H1 (cell line): Measurements from ENCODE around the gene MGST2. TPM values are rescaled to one million over a fixed set of nuclear protein-coding genes. Genes with fewer than 3 reads are reported as not detected.
A peak's percentile ranks its signal among the peaks of the same experiment; 100 is the strongest.

ENCODE experiments used
- CTCF ChIA-PET: fragments of 300-600 bp; sonication (Branson Sonifier 250); formaldehyde crosslinking; loops from one replicate; lab custom pipeline; 2021; ENCODE audit not compliant: partially characterized antibody; lab: Charles Lee
- POLR2A ChIA-PET: fragments of 300-600 bp; sonication (Branson Sonifier 250); formaldehyde crosslinking; loops from one replicate; lab custom pipeline; 2021; ENCODE audit warnings: inconsistent platforms; ENCODE audit not compliant: partially characterized antibody; lab: Charles Lee
- DNase-seq, 2 experiments: peaks; one replicate each; pipeline versions ENCODE4 v3.0.0 to v3.0.0-alpha.2; 2010 to 2022; ENCODE audit warnings: low spot score in 2 of 2, low read depth in 1 of 2, mixed read lengths in 1 of 2
- FAIRE-seq: peaks from 2 replicates; lab custom pipeline; 2011; peaks lifted over from hg19 to GRCh38; lab: Jason Lieb, UNC
- H2AFZ ChIP-seq: 2 replicates; pipeline ENCODE4 v1.8.1; 2012; ENCODE audit warnings: low read length, inconsistent platforms
- H2AK5ac ChIP-seq: 2 replicates; pipeline ENCODE4 v1.6.1; 2013; ENCODE audit warnings: low read depth, low read length
- H2BK120ac ChIP-seq: replicated peaks from 2 replicates; pipeline ENCODE3; 2013; ENCODE audit warnings: low read depth, low read length, inconsistent platforms
- H2BK12ac ChIP-seq: 2 replicates; pipeline ENCODE4 v1.6.1; 2013; ENCODE audit warnings: low read depth, low read length
- H2BK15ac ChIP-seq: 2 replicates; pipeline ENCODE4 v1.6.1; 2013; ENCODE audit warnings: low read length
- H2BK20ac ChIP-seq: 2 replicates; pipeline ENCODE4 v1.6.1; 2013; ENCODE audit warnings: low read length
- H2BK5ac ChIP-seq: 2 replicates; pipeline ENCODE4 v1.6.1; 2013; ENCODE audit warnings: low read depth, low read length
- H3K14ac ChIP-seq: 2 replicates; pipeline ENCODE4 v1.6.1; 2013; ENCODE audit warnings: inconsistent platforms; ENCODE audit not compliant: insufficient read length
- H3K18ac ChIP-seq: 2 replicates; pipeline ENCODE4 v1.6.1; 2013; ENCODE audit warnings: low read length; ENCODE audit errors: extremely low read depth
- H3K23ac ChIP-seq: 2 replicates; pipeline ENCODE4 v1.6.1; 2013; ENCODE audit warnings: inconsistent platforms; ENCODE audit not compliant: insufficient read length
- H3K23me2 ChIP-seq: 2 replicates; pipeline ENCODE4 v1.6.1; 2013; ENCODE audit warnings: low read depth, low read length
- H3K27ac ChIP-seq: 2 replicates; pipeline ENCODE4 v1.6.1; 2011; ENCODE audit warnings: low read depth, low read length, inconsistent platforms
- H3K27me3 ChIP-seq, 4 experiments: replicated peaks in 1 of 4; 1 replicate in 1 of 4; 2 replicates in 3 of 4; pipeline versions ENCODE4 v1.6.1 to v1.8.1; 2011 to 2013; ENCODE audit warnings: low read length in 3 of 4, mild to moderate bottlenecking in 3 of 4, inconsistent platforms in 2 of 4, mixed read lengths in 2 of 4, moderate library complexity in 1 of 4; ENCODE audit not compliant: control insufficient read depth in 3 of 4, insufficient read depth in 3 of 4; ENCODE audit errors: extremely low read depth in 1 of 4
- H3K36me3 ChIP-seq, 4 experiments: 2 replicates each; pipeline versions ENCODE4 v1.6.1 to v1.8.1; 2011 to 2013; ENCODE audit warnings: mild to moderate bottlenecking in 4 of 4, low read length in 3 of 4, moderate library complexity in 2 of 4, control low read depth in 1 of 4, inconsistent platforms in 1 of 4; ENCODE audit not compliant: insufficient read depth in 4 of 4, control insufficient read depth in 2 of 4
- H3K4ac ChIP-seq: replicated peaks from 2 replicates; pipeline ENCODE3; 2013; ENCODE audit warnings: low read length, low read depth, mixed read lengths, inconsistent platforms; ENCODE audit not compliant: insufficient read length
- H3K4me1 ChIP-seq, 4 experiments: replicated peaks in 1 of 4; 1 replicate in 1 of 4; 2 replicates in 3 of 4; pipeline versions ENCODE4 v1.6.1 to v1.8.1; 2011 to 2013; ENCODE audit warnings: low read length in 3 of 4, inconsistent platforms in 2 of 4, mixed read lengths in 1 of 4; ENCODE audit not compliant: insufficient read depth in 4 of 4, control insufficient read depth in 3 of 4
- H3K4me2 ChIP-seq, 2 experiments: 2 replicates each; pipeline versions ENCODE4 v1.6.1 to v1.8.1; 2011 to 2013; ENCODE audit warnings: low read depth in 2 of 2, low read length in 2 of 2, control low read depth in 1 of 2, inconsistent platforms in 1 of 2, mild to moderate bottlenecking in 1 of 2; ENCODE audit not compliant: insufficient read depth in 1 of 2
- H3K4me3 ChIP-seq, 4 experiments: fragments of 200-600, 300-600 bp in 1 of 4; sonication (generic), shearing (Covaris generic), sonication (Bioruptor Twin) in 1 of 4; 2 replicates each; pipeline versions ENCODE4 v1.5.1 to v1.8.1; 2011 to 2016; ENCODE audit warnings: low read length in 4 of 4, low read depth in 3 of 4, control low read depth in 2 of 4, inconsistent platforms in 2 of 4, mild to moderate bottlenecking in 2 of 4, mixed read lengths in 1 of 4, moderate library complexity in 1 of 4; ENCODE audit not compliant: insufficient read depth in 2 of 4; ENCODE audit errors: extremely low read depth in 1 of 4
- H3K56ac ChIP-seq: replicated peaks from 2 replicates; pipeline ENCODE3; 2013; ENCODE audit warnings: low read depth, mild to moderate bottlenecking, mixed read lengths, low read length, inconsistent platforms; ENCODE audit not compliant: insufficient read length
- H3K79me1 ChIP-seq: 2 replicates; pipeline ENCODE4 v1.6.1; 2013; ENCODE audit warnings: low read depth, low read length, control low read depth
- H3K79me2 ChIP-seq, 2 experiments: 2 replicates each; pipeline versions ENCODE4 v1.6.1 to v1.8.1; 2012 to 2013; ENCODE audit warnings: low read length in 2 of 2, mild to moderate bottlenecking in 2 of 2, inconsistent platforms in 1 of 2; ENCODE audit not compliant: insufficient read depth in 2 of 2, control insufficient read depth in 1 of 2
- H3K9ac ChIP-seq, 4 experiments: replicated peaks in 1 of 4; 1 replicate in 1 of 4; 2 replicates in 3 of 4; pipeline versions ENCODE4 v1.6.1 to v1.8.1; 2011 to 2013; ENCODE audit warnings: low read depth in 3 of 4, low read length in 3 of 4, control low read depth in 2 of 4, mild to moderate bottlenecking in 2 of 4, moderate library complexity in 2 of 4, inconsistent platforms in 1 of 4; ENCODE audit errors: extremely low read depth in 1 of 4
- H3K9me3 ChIP-seq, 2 experiments: 2 replicates each; pipeline versions ENCODE4 v1.6.1 to v1.8.1; 2012 to 2013; ENCODE audit warnings: mild to moderate bottlenecking in 2 of 2, moderate library complexity in 2 of 2, control low read depth in 1 of 2, inconsistent platforms in 1 of 2, low read depth in 1 of 2, low read length in 1 of 2, mixed read lengths in 1 of 2; ENCODE audit not compliant: insufficient read depth in 2 of 2
- H4K20me1 ChIP-seq, 2 experiments: replicated peaks in 1 of 2; 2 replicates each; pipeline versions ENCODE3 to v1.8.1; 2011 to 2013; ENCODE audit warnings: inconsistent platforms in 2 of 2, low read length in 2 of 2, mild to moderate bottlenecking in 1 of 2; ENCODE audit not compliant: insufficient read depth in 2 of 2, control insufficient read depth in 1 of 2
- H4K5ac ChIP-seq: 2 replicates; pipeline ENCODE4 v1.6.1; 2013; ENCODE audit warnings: low read length, low read depth, mixed read lengths, inconsistent platforms; ENCODE audit not compliant: insufficient read length
- H4K8ac ChIP-seq: 2 replicates; pipeline ENCODE4 v1.8.0; 2013; ENCODE audit warnings: mild to moderate bottlenecking, moderate library complexity, low read length, inconsistent platforms; ENCODE audit not compliant: insufficient read depth; ENCODE audit errors: extremely low read depth
- H4K91ac ChIP-seq: replicated peaks from 2 replicates; pipeline ENCODE3; 2013; ENCODE audit warnings: low read length, mixed read lengths, inconsistent platforms; ENCODE audit not compliant: insufficient read length
- EZH2 ChIP-seq: fragments of 200-600 bp; sonication (generic); IDR thresholded peaks from 2 replicates; pipeline ENCODE4 v1.7.1; 2012; ENCODE audit warnings: low read depth, mild to moderate bottlenecking, moderate library complexity, low read length, inconsistent platforms; ENCODE audit not compliant: severe bottlenecking
- POLR2AphosphoS5 ChIP-seq: IDR thresholded peaks from 2 replicates; pipeline ENCODE4 v1.6.1; 2011; ENCODE audit warnings: low read depth, low read length
- WGBS, 2 experiments: shearing (Covaris generic) in 1 of 2; methylation state at CpG; one replicate each; pipeline versions ENCODE4 v1.1.6 to v1.1.7; 2013 to 2015; ENCODE audit warnings: low lambda C conversion rate in 2 of 2, mixed read lengths in 2 of 2, inconsistent platforms in 1 of 2, low coverage in 1 of 2, missing lambda C conversion rate in 1 of 2; ENCODE audit not compliant: insufficient replicate concordance in 2 of 2, insufficient coverage in 1 of 2, insufficient read length in 1 of 2; ENCODE audit errors: extremely low coverage in 1 of 2, missing lambda C conversion rate in 1 of 2; 5-methylcytosine and 5-hydroxymethylcytosine counted together
- polyA plus RNA-seq, 7 experiments: library from polyadenylated mRNA; depleted of rRNA in 3 of 7; stranded (reverse) in 5 of 7; unstranded in 2 of 7; fragments of >200 nt in 5 of 7; fragments of 200-250 nt in 2 of 7; gene quantifications; 1 replicate in 5 of 7; 2 replicates in 1 of 7; 4 replicates in 1 of 7; pipeline versions ENCODE4 v1.2.1 to v1.2.3, GENCODE V29; 2011 to 2013; ENCODE audit warnings: missing spikeins in 2 of 7, mixed read lengths in 2 of 7
- total RNA-seq: library from RNA; stranded (reverse); fragmentation: NEBNext Ultra II Directional; extraction: Animal tissue kit (Norgen Biotek cat#: 25700); gene quantifications from 2 replicates; pipeline ENCODE4 v1.2.1, GENCODE V29; 2021

Gene MGST2
- total and polyA plus RNA-seq, 2 of the 8 experiments (the other 6 are each of a cell fraction or from before 2014, with no cell fraction given), result 8.0 to 13.6 TPM

DNA sequence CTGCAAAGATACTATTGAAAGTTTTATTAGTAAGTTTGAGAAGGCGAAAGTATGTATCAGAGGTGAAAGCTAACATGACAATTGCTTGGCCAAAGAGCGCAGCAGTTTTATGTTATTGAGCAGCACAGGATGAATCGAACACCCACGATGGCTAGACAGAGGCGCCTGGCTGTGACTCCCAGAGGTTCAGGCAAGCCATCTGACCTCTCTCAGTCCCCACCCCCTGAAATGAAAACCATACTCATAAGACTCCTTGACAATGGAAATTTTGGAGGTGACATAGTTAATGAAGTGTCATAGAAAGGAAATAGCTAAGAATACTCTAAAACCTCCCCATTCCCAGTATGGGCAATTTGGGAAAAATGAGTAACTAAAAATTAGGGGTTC is 70.6 kb downstream of the MGST2 start:
- Histone ChIP-seq H3K4ac (no peak overlapping the region), H3K4me2 (peak overlapping the region; percentile 95 to 96), H3K23me2 (peaks cover 10% of the 10 kb centered on the region), H2BK120ac (no peak overlapping the region), H2BK5ac (no peak overlapping the region), H3K23ac (no peak overlapping the region), H4K91ac (no peak overlapping the region), H3K27ac (no peak overlapping the region), H3K56ac (no peak overlapping the region), H3K14ac (no peak overlapping the region), H2BK15ac (no peak overlapping the region), H3K27me3 (peaks cover 7 to 22% (median 19%) of the 10 kb centered on the region in 4 experiments), H3K18ac (no peak overlapping the region; the same call in 1 of the 2 replicates), H4K8ac (no peak overlapping the region), H3K4me1 (peaks cover 4 to 12% (median 7%) of the 10 kb centered on the region in 4 experiments; a peak in 5 of 7 replicates), H4K5ac (no peak overlapping the region), H3K79me2 (no peaks in the 10 kb centered on the region), H3K79me1 (no peaks in the 10 kb centered on the region), H2AK5ac (no peak overlapping the region), H3K4me3 (peak overlapping the region in 3 of 4 experiments; percentile 14 to 72 (median 68); a peak in 4 of 8 replicates), H3K9me3 (no peaks in the 10 kb centered on the region), H3K36me3 (no peaks in the 10 kb centered on the region)
- CTCF ChIA-PET, result interaction anchor here (0.6 to 2.0 kb wide), 14 partner anchors 22 to 735 kb away, joined by 3 to 8 read pairs (median 3); no protein-coding TSS in a partner anchor
- 33% methylated on average over 5 of the region's 5 CpGs; no CpG with 5 or more reads in 1 of the 2 experiments for whole genome bisulfite sequencing, 2 experiments
- POLR2A ChIA-PET, result interaction anchor here (0.6 to 1.0 kb wide), 3 partner anchors 8 to 237 kb away, joined by 3 to 4 read pairs (median 4); no protein-coding TSS in a partner anchor
- TF ChIP-seq EZH2 (peak; percentile 5), POLR2AphosphoS5 (no peak)
- TF ChIP-seq, all 59 proteins: peak for 1
- no peak for FAIRE-seq
- no peak for DNase-seq
- no peak overlapping the region for H3K9ac ChIP-seq
- no peaks in the 10 kb centered on the region for H4K20me1 ChIP-seq
- no peak overlapping the region for H2BK12ac ChIP-seq
- no peak overlapping the region for H2AFZ ChIP-seq
- no peak overlapping the region for H2BK20ac ChIP-seq
